GM15510 (cell line): ENCODE results near the gene FAM53B.

Source experiments
- POLR2A ChIP-seq: IDR thresholded peaks from 3 replicates; pipeline ENCODE4 v1.6.1; 2011; ENCODE audit warnings: borderline replicate concordance; ENCODE audit not compliant: insufficient read length; ENCODE audit errors: extremely low read depth

Gene FAM53B

GRCh38 chr10:124724279-124725027 is 19.7 kb downstream of the FAM53B start:
- no peak for TF ChIP-seq POLR2A

GRCh38 chr10:124723826-124724225 is 20.4 kb downstream of the FAM53B start:
- TF ChIP-seq POLR2A, result no peak

GRCh38 chr10:124722798-124723783 is 21.1 kb downstream of the FAM53B start:
- peak; percentile 49 for TF ChIP-seq POLR2A

- TF ChIP-seq POLR2A, result no peak
Observed at GRCh38 chr10:124721330-124722045, 22.7 kb downstream of the FAM53B start.

GRCh38 chr10:124719213-124719851 is 24.8 kb downstream of the FAM53B start:
- no peak for TF ChIP-seq POLR2A

- TF ChIP-seq POLR2A, result no peak
Observed at GRCh38 chr10:124717911-124718741, 26.1 kb downstream of the FAM53B start.

GRCh38 chr10:124717041-124717757 is 27.0 kb downstream of the FAM53B start:
- no peak for TF ChIP-seq POLR2A

GRCh38 chr10:124716369-124716768 is 27.8 kb downstream of the FAM53B start:
- no peak for TF ChIP-seq POLR2A

GRCh38 chr10:124715439-124715838 is 28.7 kb downstream of the FAM53B start:
- TF ChIP-seq POLR2A, result no peak

GRCh38 chr10:124713679-124714255 is 30.4 kb downstream of the FAM53B start:
- no peak for TF ChIP-seq POLR2A

GRCh38 chr10:124712704-124713407 is 31.3 kb downstream of the FAM53B start:
- TF ChIP-seq POLR2A, result no peak

- TF ChIP-seq POLR2A, result no peak
Observed at GRCh38 chr10:124711145-124711544, 33.0 kb downstream of the FAM53B start.
